ENCODE data around the gene MASP1.

GRCh38 chr3:187212705-187213104 lies 78.8 kb downstream of the MASP1 start:
- no peak for TF ChIP-seq CTCF (IDR thresholded peaks at IDR 0.05)
- no peak for TF ChIP-seq RAD21 (conservative IDR thresholded peaks at IDR 0.05 in 1 of 2, IDR thresholded peaks at IDR 0.05 in 1 of 2)
- TF ChIP-seq ESRRA (IDR thresholded peaks at IDR 0.05; ENCODE audit: borderline replicate concordance, low read length): no peak
- no peak for TF ChIP-seq MYC (IDR thresholded peaks at IDR 0.05; ENCODE audit: borderline replicate concordance, low read length)
- no peak for TF ChIP-seq POLR2A (IDR thresholded peaks at IDR 0.05; ENCODE audit: low read length)
- TF ChIP-seq RCOR1 (IDR thresholded peaks at IDR 0.05; ENCODE audit: low read depth, low read length): no peak
- no peak for TF ChIP-seq JUNB (IDR thresholded peaks at IDR 0.05)
- TF ChIP-seq CBX8 (IDR thresholded peaks at IDR 0.05): no peak
